ENCODE measurements around the gene RNPEP. TPM values are rescaled to one million over a fixed set of nuclear protein-coding genes. Genes with fewer than 3 reads are reported as not detected.

The RNPEP gene
- total and polyA plus RNA-seq, 2 of the 13 experiments (the other 11 are each of a cell fraction or from before 2014, with no cell fraction given): 20.6 to 38.4 TPM

DNA sequence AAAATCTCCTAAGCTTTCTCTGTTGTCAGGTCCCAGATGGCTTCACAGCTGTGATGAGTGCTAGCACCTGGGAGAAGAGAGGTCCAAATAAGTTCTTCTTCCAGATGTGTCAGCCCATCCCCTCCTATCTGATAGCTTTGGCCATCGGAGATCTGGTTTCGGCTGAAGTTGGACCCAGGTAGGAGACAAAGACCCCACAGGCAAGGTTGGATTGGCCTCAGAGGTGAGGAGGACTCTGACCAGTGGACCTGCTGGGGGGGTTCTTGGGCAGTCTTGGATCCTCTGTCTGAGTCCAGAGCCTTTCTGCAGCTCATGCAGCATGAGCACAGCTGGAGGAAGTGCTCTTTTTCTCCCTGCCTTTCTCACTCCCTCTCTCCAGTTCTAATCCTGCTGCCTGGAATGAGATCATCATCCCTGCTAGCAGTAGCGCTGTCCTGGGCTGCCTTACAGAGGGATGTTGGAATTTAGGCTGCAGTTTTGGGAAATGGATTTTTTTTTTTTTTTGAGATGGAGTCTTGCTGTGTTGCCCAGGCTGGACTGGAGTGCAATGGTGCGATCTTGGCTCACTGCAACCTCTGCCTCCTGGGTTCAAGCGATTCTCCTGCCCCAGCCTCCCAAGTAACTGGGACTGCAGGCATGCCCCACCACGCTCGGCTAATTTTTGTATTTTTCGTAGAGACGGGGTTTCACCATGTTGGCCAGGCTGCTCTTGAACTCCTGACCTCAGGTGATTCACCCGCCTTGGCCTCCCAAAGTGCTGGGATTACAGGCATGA is 7.1 kb downstream of the RNPEP start (continued):
- TF ChIP-seq, protein P1, sequence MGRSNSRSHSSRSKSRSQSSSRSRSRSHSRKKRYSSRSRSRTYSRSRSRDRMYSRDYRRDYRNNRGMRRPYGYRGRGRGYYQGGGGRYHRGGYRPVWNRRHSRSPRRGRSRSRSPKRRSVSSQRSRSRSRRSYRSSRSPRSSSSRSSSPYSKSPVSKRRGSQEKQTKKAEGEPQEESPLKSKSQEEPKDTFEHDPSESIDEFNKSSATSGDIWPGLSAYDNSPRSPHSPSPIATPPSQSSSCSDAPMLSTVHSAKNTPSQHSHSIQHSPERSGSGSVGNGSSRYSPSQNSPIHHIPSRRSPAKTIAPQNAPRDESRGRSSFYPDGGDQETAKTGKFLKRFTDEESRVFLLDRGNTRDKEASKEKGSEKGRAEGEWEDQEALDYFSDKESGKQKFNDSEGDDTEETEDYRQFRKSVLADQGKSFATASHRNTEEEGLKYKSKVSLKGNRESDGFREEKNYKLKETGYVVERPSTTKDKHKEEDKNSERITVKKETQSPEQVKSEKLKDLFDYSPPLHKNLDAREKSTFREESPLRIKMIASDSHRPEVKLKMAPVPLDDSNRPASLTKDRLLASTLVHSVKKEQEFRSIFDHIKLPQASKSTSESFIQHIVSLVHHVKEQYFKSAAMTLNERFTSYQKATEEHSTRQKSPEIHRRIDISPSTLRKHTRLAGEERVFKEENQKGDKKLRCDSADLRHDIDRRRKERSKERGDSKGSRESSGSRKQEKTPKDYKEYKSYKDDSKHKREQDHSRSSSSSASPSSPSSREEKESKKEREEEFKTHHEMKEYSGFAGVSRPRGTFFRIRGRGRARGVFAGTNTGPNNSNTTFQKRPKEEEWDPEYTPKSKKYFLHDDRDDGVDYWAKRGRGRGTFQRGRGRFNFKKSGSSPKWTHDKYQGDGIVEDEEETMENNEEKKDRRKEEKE (IDR thresholded peaks at IDR 0.05): no peak

DNA sequence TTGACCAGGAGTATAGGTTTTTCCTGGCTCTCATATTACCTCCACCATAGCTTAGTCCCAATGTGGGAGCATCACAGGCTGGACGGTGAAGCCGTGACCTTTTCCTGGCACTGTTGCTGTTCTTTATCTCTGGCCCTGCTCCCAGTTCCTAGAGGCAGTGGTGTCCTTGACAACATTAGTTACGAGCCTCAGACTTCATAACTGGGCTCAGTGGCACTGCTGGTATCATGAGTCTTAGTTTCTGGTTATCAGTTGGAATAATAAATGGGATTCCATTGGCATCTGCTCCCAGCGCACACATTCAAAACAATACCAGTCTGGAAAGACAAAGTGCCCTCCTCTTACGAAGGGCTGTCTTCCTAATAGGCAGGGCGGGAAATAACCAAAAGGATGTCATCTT is 8.0 kb downstream of the RNPEP start:
- 98% methylated on average over 6 of the region's 6 CpGs for WGBS (ENCODE audit: low lambda C conversion rate)
- no peak overlapping the region for H3K4me3 ChIP-seq (replicated peaks in 1 of 3; ENCODE audit: insufficient read depth in 1 of 3, low read depth in 2 of 3, low read length in 3 of 3)
- H4K20me1 ChIP-seq (ENCODE audit: insufficient read depth, low read length): no peaks in the 10 kb centered on the region
- ChIA-PET CTCF (ENCODE audit: low intra/inter-chr PET ratio, low total read pairs) (no interaction called here), POLR2A (no interaction called here)
- no TSS peak for BruUV-seq (replicated peaks)
- H3K36me3 ChIP-seq (replicated peaks in 1 of 2; ENCODE audit: control insufficient read depth in 1 of 2, insufficient read depth in 2 of 2, low read length in 2 of 2): peaks cover 14 to 52% of the 10 kb centered on the region in 2 experiments
- FAIRE-seq (no peak), DNase-seq (ENCODE audit: low spot score) (no peak), ATAC-seq (no peak)
- intact Hi-C loops (cut with micrococcal nuclease; ENCODE audit: unreplicated experiment): no loop called here
- in situ Hi-C loops (cut with HindIII; ENCODE audit: extremely low pct_ligation_motif_present, low pct_unique_long_range_greater_than_20kb): no loop called here
- no peaks in the 10 kb centered on the region for H3K9me3 ChIP-seq (ENCODE audit: low read length)
- no peak overlapping the region for H3K27ac ChIP-seq (ENCODE audit: extremely low read length, insufficient read depth, low read length)
- H3K27me3 ChIP-seq (ENCODE audit: control insufficient read depth in 1 of 2, insufficient read depth in 2 of 2, low read length in 2 of 2): no peaks in the 10 kb centered on the region
- no peak overlapping the region for H3K4me2 ChIP-seq (ENCODE audit: low read depth, low read length)
- no peak overlapping the region for H3K9ac ChIP-seq (ENCODE audit: insufficient read depth, low read depth, low read length)
- H3K4me1 ChIP-seq (ENCODE audit: insufficient read depth, low read length): no peaks in the 10 kb centered on the region
- peaks cover 9% of the 10 kb centered on the region for H3K79me2 ChIP-seq (ENCODE audit: insufficient read depth, low read length)
- H2AFZ ChIP-seq (ENCODE audit: low read length): no peak overlapping the region
- TF ChIP-seq, protein P2, sequence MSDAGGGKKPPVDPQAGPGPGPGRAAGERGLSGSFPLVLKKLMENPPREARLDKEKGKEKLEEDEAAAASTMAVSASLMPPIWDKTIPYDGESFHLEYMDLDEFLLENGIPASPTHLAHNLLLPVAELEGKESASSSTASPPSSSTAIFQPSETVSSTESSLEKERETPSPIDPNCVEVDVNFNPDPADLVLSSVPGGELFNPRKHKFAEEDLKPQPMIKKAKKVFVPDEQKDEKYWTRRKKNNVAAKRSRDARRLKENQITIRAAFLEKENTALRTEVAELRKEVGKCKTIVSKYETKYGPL (CRISPR knock-in tag; IDR thresholded peaks at IDR 0.05): no peak
- TF ChIP-seq TBX3 (IDR thresholded peaks at IDR 0.05; ENCODE audit: borderline replicate concordance): no peak
- TF ChIP-seq ZNF292 (CRISPR knock-in tag; IDR thresholded peaks at IDR 0.05; ENCODE audit: borderline replicate concordance, low read depth): no peak
- no peak for TF ChIP-seq CREB1 (IDR thresholded peaks at IDR 0.05)
- TF ChIP-seq CREB1 (CRISPR knock-in tag; IDR thresholded peaks at IDR 0.05): no peak
- no peak for TF ChIP-seq ZNF10 (CRISPR knock-in tag; IDR thresholded peaks at IDR 0.05; ENCODE audit: borderline replicate concordance, low read depth)
- TF ChIP-seq TRIM24 (CRISPR knock-in tag; IDR thresholded peaks at IDR 0.05): no peak
- no peak for TF ChIP-seq ZNF713 (CRISPR knock-in tag; IDR thresholded peaks at IDR 0.05)
- no peak for TF ChIP-seq IRF2 (CRISPR knock-in tag; IDR thresholded peaks at IDR 0.05)
- no peak for TF ChIP-seq REXO4 (CRISPR knock-in tag; IDR thresholded peaks at IDR 0.05; ENCODE audit: borderline replicate concordance)
- TF ChIP-seq ZSCAN31 (CRISPR knock-in tag; IDR thresholded peaks at IDR 0.05; ENCODE audit: low read depth): no peak
- TF ChIP-seq ZSCAN20 (CRISPR knock-in tag; IDR thresholded peaks at IDR 0.05; ENCODE audit: borderline replicate concordance): no peak
- TF ChIP-seq, protein P3, sequence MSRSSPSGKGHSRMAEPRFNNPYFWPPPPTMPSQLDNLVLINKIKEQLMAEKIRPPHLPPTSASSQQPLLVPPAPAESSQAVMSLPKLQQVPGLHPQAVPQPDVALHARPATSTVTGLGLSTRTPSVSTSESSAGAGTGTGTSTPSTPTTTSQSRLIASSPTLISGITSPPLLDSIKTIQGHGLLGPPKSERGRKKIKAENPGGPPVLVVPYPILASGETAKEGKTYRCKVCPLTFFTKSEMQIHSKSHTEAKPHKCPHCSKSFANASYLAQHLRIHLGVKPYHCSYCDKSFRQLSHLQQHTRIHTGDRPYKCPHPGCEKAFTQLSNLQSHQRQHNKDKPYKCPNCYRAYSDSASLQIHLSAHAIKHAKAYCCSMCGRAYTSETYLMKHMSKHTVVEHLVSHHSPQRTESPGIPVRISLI (CRISPR knock-in tag; IDR thresholded peaks at IDR 0.05; ENCODE audit: borderline replicate concordance): no peak
- TF ChIP-seq ZNF563 (CRISPR knock-in tag; IDR thresholded peaks at IDR 0.05): no peak
- TF ChIP-seq SNAI1 (CRISPR knock-in tag; IDR thresholded peaks at IDR 0.05; ENCODE audit: borderline replicate concordance): no peak
- TF ChIP-seq JDP2 (CRISPR knock-in tag; IDR thresholded peaks at IDR 0.05; ENCODE audit: borderline replicate concordance): no peak
- no peak for TF ChIP-seq PAF1 (CRISPR knock-in tag; IDR thresholded peaks at IDR 0.05)
- no peak for TF ChIP-seq ZNF558 (CRISPR knock-in tag; IDR thresholded peaks at IDR 0.05; ENCODE audit: borderline replicate concordance)
- no peak for TF ChIP-seq GABPB1 (CRISPR knock-in tag; IDR thresholded peaks at IDR 0.05)

Data from HepG2 (cell line).